Natural killer cell (primary cell): Measurements from ENCODE around the gene NIPBL. TPM values are rescaled to one million over a fixed set of nuclear protein-coding genes. Genes with fewer than 3 reads are reported as not detected.

Experiments used
- ATAC-seq, 3 donors: fragments of 150-1000 bp in 2 of 3; fragments of 200-7000 bp in 1 of 3; cut with Tn5 transposase; 1 replicate in 1 of 3; 2 replicates in 2 of 3; pipeline ENCODE4 v1.10.0; 2021; ENCODE audit warnings: mild to moderate bottlenecking in 2 of 3, moderate library complexity in 2 of 3
- DNase-seq, 2 donors: peaks; one replicate each; pipeline versions ENCODE4 v3.0.0 to v3.0.0-alpha.2; 2013 to 2021; ENCODE audit warnings: mixed read lengths in 1 of 2
- H3K27ac ChIP-seq: one replicate; pipeline ENCODE4 v1.5.1; 2013; ENCODE audit warnings: mild to moderate bottlenecking, low read length
- H3K27me3 ChIP-seq: one replicate; pipeline ENCODE4 v1.6.1; 2013; ENCODE audit warnings: low read length; ENCODE audit not compliant: control insufficient read depth, insufficient read depth
- H3K36me3 ChIP-seq: one replicate; pipeline ENCODE4 v1.6.1; 2013; ENCODE audit warnings: low read length; ENCODE audit not compliant: control insufficient read depth, insufficient read depth
- H3K4me1 ChIP-seq: one replicate; pipeline ENCODE4 v1.6.1; 2013; ENCODE audit warnings: low read length; ENCODE audit not compliant: control insufficient read depth, insufficient read depth
- H3K4me3 ChIP-seq: one replicate; pipeline ENCODE4 v1.5.1; 2013; ENCODE audit warnings: low read length
- H3K9me3 ChIP-seq: one replicate; pipeline ENCODE4 v1.6.1; 2013; ENCODE audit warnings: low read length; ENCODE audit not compliant: control insufficient read depth, insufficient read depth
- H3K27ac Mint-ChIP-seq, 2 donors: one replicate each; pipeline ENCODE4 v1.8.0; 2022; ENCODE audit warnings: mild to moderate bottlenecking in 2 of 2, mixed read lengths in 2 of 2, moderate library complexity in 1 of 2
- H3K27me3 Mint-ChIP-seq, 2 donors: one replicate each; pipeline ENCODE4 v1.8.0; 2022; ENCODE audit warnings: low read depth in 2 of 2, mixed read lengths in 2 of 2
- H3K36me3 Mint-ChIP-seq: one replicate; pipeline ENCODE4 v1.8.0; 2022; ENCODE audit warnings: mixed read lengths
- H3K4me1 Mint-ChIP-seq, 2 donors: one replicate each; pipeline ENCODE4 v1.8.0; 2022; ENCODE audit warnings: mixed read lengths in 2 of 2
- H3K4me3 Mint-ChIP-seq: one replicate; pipeline ENCODE4 v1.8.0; 2022; ENCODE audit warnings: mild to moderate bottlenecking, moderate library complexity, mixed read lengths
- H3K9me3 Mint-ChIP-seq, 2 donors: one replicate each; pipeline ENCODE4 v1.8.0; 2022; ENCODE audit warnings: mixed read lengths in 2 of 2
- CTCF ChIP-seq: fragments of 200-600 bp; IDR thresholded peaks from one replicate; pipeline ENCODE4 v1.8.0; 2022; ENCODE audit warnings: antibody characterized with exemption
- WGBS: methylation state at CpG from one replicate; pipeline ENCODE4 v1.1.7; 2013; ENCODE audit warnings: missing lambda C conversion rate; ENCODE audit not compliant: insufficient coverage; 5-methylcytosine and 5-hydroxymethylcytosine counted together
- intact Hi-C: fragments of 100-400 bp; cut with micrococcal nuclease; formaldehyde crosslinking; loops from one replicate; pipeline ENCODE4 v1.14.2; 2022
- total RNA-seq, 4 donors: library from RNA; stranded (reverse); fragments of 120-200 nt in 1 of 4; gene quantifications; one replicate each; pipeline versions ENCODE4 v1.2.3 to v1.2.4, GENCODE V29; 2013 to 2022

Gene NIPBL
- total RNA-seq, 3 donors from 2014 or later (not counting 1 experiment from before 2014, with no cell fraction given) = 137 to 153 (median 145) TPM

- DNase-seq (peak in 1 of 2 donors; percentile 70), ATAC-seq (peak in 1 of 3 donors; percentile 8)
- TF ChIP-seq CTCF = no peak
- Histone ChIP-seq H3K4me3 (peak overlapping the region; percentile 68), H3K27ac (peak overlapping the region; percentile 88), H3K4me1 (peaks cover 14% of the 10 kb centered on the region), H3K9me3 (no peaks in the 10 kb centered on the region), H3K27me3 (no peaks in the 10 kb centered on the region), H3K36me3 (no peaks in the 10 kb centered on the region)
- WGBS = 0% methylated on average over 4 of the region's 11 CpGs
- Mint-ChIP-seq H3K27ac (peak overlapping the region; percentile 92 to 98), H3K4me1 (peaks cover 56 to 61% of the 10 kb centered on the region in 2 donors), H3K36me3 (no peaks in the 10 kb centered on the region), H3K9me3 (no peaks in the 10 kb centered on the region), H3K27me3 (no peaks in the 10 kb centered on the region), H3K4me3 (peak overlapping the region; percentile 98)
- intact Hi-C loops = loop anchor here (2.0 to 5.0 kb wide), 5 partner anchors 49 to 727 kb away; partner anchors contain the start of genes LMBRD2 and NUP155
Measured at GRCh38 chr5:36877667-36878391, 1.3 kb downstream of the NIPBL start.

- no peaks in the 10 kb centered on the region for H3K9me3 ChIP-seq
- Mint-ChIP-seq H3K9me3 (no peaks in the 10 kb centered on the region), H3K4me1 (peaks cover 56 to 61% of the 10 kb centered on the region in 2 donors), H3K36me3 (no peaks in the 10 kb centered on the region), H3K27ac (peak overlapping the region; percentile 92 to 98), H3K27me3 (no peaks in the 10 kb centered on the region), H3K4me3 (peak overlapping the region; percentile 98)
- 4% methylated on average over 13 of the region's 16 CpGs for WGBS
- no peaks in the 10 kb centered on the region for H3K36me3 ChIP-seq
- H3K27me3 ChIP-seq = no peaks in the 10 kb centered on the region
- peak overlapping the region; percentile 68 for H3K4me3 ChIP-seq
- DNase-seq (no peak), ATAC-seq (no peak)
- intact Hi-C loops = loop anchor here (5.0 kb wide), 3 partner anchors 49 to 494 kb away; partner anchors contain the start of gene NUP155
- peaks cover 14% of the 10 kb centered on the region for H3K4me1 ChIP-seq
- H3K27ac ChIP-seq = peak overlapping the region; percentile 88
- no peak for TF ChIP-seq CTCF
Measured at GRCh38 chr5:36878392-36879082, 2.0 kb downstream of the NIPBL start.

GRCh38 chr5:36879274-36880033 lies 2.9 kb downstream of the NIPBL start:
- H3K36me3 Mint-ChIP-seq = no peaks in the 10 kb centered on the region
- peak overlapping the region; percentile 98 for H3K4me3 Mint-ChIP-seq
- Histone ChIP-seq H3K4me1 (peaks cover 14% of the 10 kb centered on the region), H3K27me3 (no peaks in the 10 kb centered on the region), H3K4me3 (peak overlapping the region; percentile 68), H3K36me3 (no peaks in the 10 kb centered on the region), H3K9me3 (no peaks in the 10 kb centered on the region), H3K27ac (peak overlapping the region; percentile 88)
- no peak for DNase-seq
- TF ChIP-seq CTCF = no peak
- peaks cover 62 to 69% of the 10 kb centered on the region in 2 donors for H3K4me1 Mint-ChIP-seq
- 67% methylated on average over 1 of the region's 2 CpGs for whole genome bisulfite sequencing
- no peaks in the 10 kb centered on the region for H3K9me3 Mint-ChIP-seq
- no peak for ATAC-seq
- intact Hi-C loops = loop anchor here (5.0 kb wide), 3 partner anchors 48 to 493 kb away; partner anchors contain the start of gene NUP155
- H3K27ac Mint-ChIP-seq = peak overlapping the region; percentile 92 to 98
- H3K27me3 Mint-ChIP-seq = no peaks in the 10 kb centered on the region
